H9 (cell line): ENCODE results near the gene PTPRK. TPM values are rescaled to one million over a fixed set of nuclear protein-coding genes. Genes with fewer than 3 reads are reported as not detected.

Source experiments
- DNase-seq: peaks from one replicate; pipeline ENCODE4 v3.0.0-alpha.2; 2017
- H2AFZ ChIP-seq: one replicate; pipeline ENCODE4 v1.6.1; 2013; ENCODE audit warnings: mild to moderate bottlenecking, low read length, control low read depth, moderate library complexity
- H2AK5ac ChIP-seq: 2 replicates; pipeline ENCODE4 v1.6.1; 2013; ENCODE audit warnings: low read length, control low read depth, mixed read lengths; ENCODE audit not compliant: insufficient read length
- H2BK120ac ChIP-seq: one replicate; pipeline ENCODE4 v1.6.1; 2013; ENCODE audit warnings: low read depth, mild to moderate bottlenecking, low read length, control low read depth, inconsistent platforms; ENCODE audit not compliant: poor library complexity, severe bottlenecking
- H2BK12ac ChIP-seq: 2 replicates; pipeline ENCODE4 v1.6.1; 2013; ENCODE audit warnings: low read length, control low read depth, mixed read lengths, low read depth; ENCODE audit not compliant: insufficient read length
- H2BK15ac ChIP-seq: 2 replicates; pipeline ENCODE4 v1.6.1; 2013; ENCODE audit warnings: low read depth, low read length, control low read depth
- H2BK20ac ChIP-seq: one replicate; pipeline ENCODE4 v1.6.1; 2013; ENCODE audit warnings: low read depth, mild to moderate bottlenecking, low read length, control low read depth, inconsistent platforms; ENCODE audit not compliant: poor library complexity, severe bottlenecking
- H2BK5ac ChIP-seq: 2 replicates; pipeline ENCODE4 v1.6.1; 2013; ENCODE audit warnings: low read length, control low read depth, mixed read lengths; ENCODE audit not compliant: insufficient read length
- H3K14ac ChIP-seq: 2 replicates; pipeline ENCODE4 v1.6.1; 2013; ENCODE audit warnings: low read length, control low read depth; ENCODE audit not compliant: insufficient read depth
- H3K18ac ChIP-seq: 2 replicates; pipeline ENCODE4 v1.6.1; 2013; ENCODE audit warnings: low read depth, mild to moderate bottlenecking, mixed read lengths, low read length, control low read depth; ENCODE audit not compliant: insufficient read length
- H3K23ac ChIP-seq: 2 replicates; pipeline ENCODE4 v1.6.1; 2013; ENCODE audit warnings: low read length, control low read depth, mixed read lengths, low read depth; ENCODE audit not compliant: insufficient read length
- H3K23me2 ChIP-seq: 2 replicates; pipeline ENCODE4 v1.6.1; 2013; ENCODE audit warnings: low read depth, mild to moderate bottlenecking, mixed read lengths, low read length, control low read depth; ENCODE audit not compliant: insufficient read length, poor library complexity, severe bottlenecking
- H3K27ac ChIP-seq: 2 replicates; pipeline ENCODE4 v1.5.1; 2013; ENCODE audit warnings: low read length, control low read depth, mixed read lengths, low read depth; ENCODE audit not compliant: insufficient read length
- H3K27me3 ChIP-seq: 2 replicates; pipeline ENCODE4 v1.6.1; 2013; ENCODE audit warnings: low read length, control low read depth, inconsistent platforms; ENCODE audit not compliant: insufficient read depth
- H3K4ac ChIP-seq: 2 replicates; pipeline ENCODE4 v1.6.1; 2013; ENCODE audit warnings: low read depth, mild to moderate bottlenecking, control low read depth, inconsistent platforms, low read length, moderate library complexity
- H3K4me1 ChIP-seq: 2 replicates; pipeline ENCODE4 v1.6.1; 2013; ENCODE audit warnings: low read length, control low read depth, inconsistent platforms; ENCODE audit not compliant: insufficient read depth
- H3K4me2 ChIP-seq: 2 replicates; pipeline ENCODE4 v1.6.1; 2013; ENCODE audit warnings: low read length, control low read depth, mixed read lengths; ENCODE audit not compliant: insufficient read length, insufficient read depth
- H3K56ac ChIP-seq: 2 replicates; pipeline ENCODE4 v1.6.1; 2013; ENCODE audit warnings: low read depth, mild to moderate bottlenecking, mixed read lengths, low read length, control low read depth; ENCODE audit not compliant: insufficient read length
- H3K79me1 ChIP-seq: 2 replicates; pipeline ENCODE4 v1.6.1; 2013; ENCODE audit warnings: low read depth, mild to moderate bottlenecking, moderate library complexity, low read length, control low read depth, inconsistent platforms; ENCODE audit not compliant: insufficient read depth, poor library complexity, severe bottlenecking
- H3K79me2 ChIP-seq: 2 replicates; pipeline ENCODE4 v1.6.1; 2013; ENCODE audit warnings: low read length, control low read depth, inconsistent platforms; ENCODE audit not compliant: insufficient read depth
- H3K9ac ChIP-seq: 2 replicates; pipeline ENCODE4 v1.6.1; 2013; ENCODE audit warnings: low read length, control low read depth, mixed read lengths; ENCODE audit not compliant: insufficient read length; ENCODE audit errors: extremely low read depth
- H3K9me3 ChIP-seq: one replicate; pipeline ENCODE4 v1.6.1; 2013; ENCODE audit warnings: low read depth, low read length, inconsistent platforms; ENCODE audit not compliant: control insufficient read depth
- H3T11ph ChIP-seq: one replicate; pipeline ENCODE4 v1.6.1; 2013; ENCODE audit warnings: mild to moderate bottlenecking, low read length, control low read depth, inconsistent platforms
- H4K20me1 ChIP-seq: one replicate; pipeline ENCODE4 v1.6.1; 2013; ENCODE audit not compliant: control insufficient read depth, insufficient read length, insufficient read depth
- H4K5ac ChIP-seq: 2 replicates; pipeline ENCODE4 v1.6.1; 2013; ENCODE audit warnings: low read depth, mild to moderate bottlenecking, mixed read lengths, low read length, control low read depth; ENCODE audit not compliant: insufficient read length
- H4K8ac ChIP-seq: replicated peaks from 2 replicates; pipeline ENCODE4 v1.6.1; 2013; ENCODE audit warnings: low read length, control low read depth, mixed read lengths, low read depth; ENCODE audit not compliant: insufficient read length
- H4K91ac ChIP-seq: 2 replicates; pipeline ENCODE4 v1.6.1; 2013; ENCODE audit warnings: low read depth, mild to moderate bottlenecking, moderate library complexity, mixed read lengths, low read length, control low read depth; ENCODE audit not compliant: insufficient read length
- H3K27ac Mint-ChIP-seq, 3 experiments: 2 replicates in 2 of 3; 3 replicates in 1 of 3; pipeline ENCODE4 v1.8.0; 2020 to 2021; ENCODE audit warnings: mixed read lengths in 3 of 3, mild to moderate bottlenecking in 1 of 3, moderate library complexity in 1 of 3
- H3K27me3 Mint-ChIP-seq: 2 replicates; pipeline ENCODE4 v1.8.0; 2021; ENCODE audit warnings: low read depth, mild to moderate bottlenecking, moderate library complexity, mixed read lengths
- H3K36me3 Mint-ChIP-seq, 3 experiments: 2 replicates in 2 of 3; 3 replicates in 1 of 3; pipeline ENCODE4 v1.8.0; 2020 to 2021; ENCODE audit warnings: low read depth in 3 of 3, mixed read lengths in 3 of 3; ENCODE audit not compliant: insufficient read depth in 1 of 3
- H3K4me1 Mint-ChIP-seq, 2 experiments: 2 replicates each; pipeline ENCODE4 v1.8.0; 2020; ENCODE audit warnings: mixed read lengths in 2 of 2
- H3K4me3 Mint-ChIP-seq, 2 experiments: 2 replicates in 1 of 2; 3 replicates in 1 of 2; pipeline ENCODE4 v1.8.0; 2020 to 2021; ENCODE audit warnings: mild to moderate bottlenecking in 2 of 2, mixed read lengths in 2 of 2, moderate library complexity in 1 of 2
- H3K9me3 Mint-ChIP-seq, 2 experiments: 2 replicates in 1 of 2; 3 replicates in 1 of 2; pipeline ENCODE4 v1.8.0; 2020; ENCODE audit warnings: mild to moderate bottlenecking in 2 of 2, mixed read lengths in 2 of 2, moderate library complexity in 1 of 2
- CTCF ChIP-seq: fragments of 200-600 bp; sonication (generic); conservative IDR thresholded peaks from 3 replicates; pipeline ENCODE4 v1.8.0; 2021; ENCODE audit warnings: antibody characterized with exemption, mild to moderate bottlenecking
- WGBS: extraction: QIAGEN DNeasy Blood & Tissue Kit; methylation state at CpG from one replicate; pipeline ENCODE4 v1.1.7; 2013; ENCODE audit warnings: missing lambda C conversion rate, low lambda C conversion rate, mixed read lengths; ENCODE audit not compliant: insufficient read length; ENCODE audit errors: extremely low coverage; 5-methylcytosine and 5-hydroxymethylcytosine counted together
- total RNA-seq: library from RNA; stranded (reverse); gene quantifications from 2 replicates; pipeline ENCODE4 v1.2.1, GENCODE V29; 2021

Gene PTPRK
- total RNA-seq, 1 experiment from 2014 or later, result 47.9 TPM

GRCh38 chr6:128347123-128347522, 173.3 kb downstream of the PTPRK start:
- Histone ChIP-seq H2BK12ac (no peak overlapping the region), H3K56ac (no peak overlapping the region), H3K27me3 (no peaks in the 10 kb centered on the region), H2BK120ac (no peak overlapping the region), H3K79me1 (no peaks in the 10 kb centered on the region), H3K27ac (no peak overlapping the region), H2AFZ (no peak overlapping the region), H2AK5ac (no peak overlapping the region), H3K18ac (no peak overlapping the region), H4K8ac (no peak overlapping the region), H4K5ac (no peak overlapping the region), H2BK5ac (no peak overlapping the region), H3K14ac (no peak overlapping the region), H2BK20ac (no peak overlapping the region), H3K79me2 (no peaks in the 10 kb centered on the region), H3K4me1 (no peaks in the 10 kb centered on the region), H3K4ac (no peak overlapping the region), H3K9me3 (no peaks in the 10 kb centered on the region), H3K23me2 (no peaks in the 10 kb centered on the region), H4K20me1 (no peaks in the 10 kb centered on the region), H3T11ph (no peak overlapping the region), H3K4me2 (no peak overlapping the region), H2BK15ac (no peak overlapping the region), H4K91ac (no peak overlapping the region), H3K23ac (no peak overlapping the region), H3K9ac (no peak overlapping the region)
- DNase-seq, result no peak
- Mint-ChIP-seq H3K36me3 (no peaks in the 10 kb centered on the region), H3K9me3 (no peaks in the 10 kb centered on the region), H3K27me3 (no peaks in the 10 kb centered on the region), H3K4me3 (no peak overlapping the region), H3K27ac (peak overlapping the region in 1 of 3 experiments; percentile 15; a peak in 2 of 7 replicates), H3K4me1 (peaks cover 0 to 7% of the 10 kb centered on the region in 2 experiments; a peak in 3 of 4 replicates)
- WGBS, result no CpG with 5 or more reads among the region's 3 CpGs
- TF ChIP-seq CTCF, result no peak
